Astrocyte (in vitro differentiated cells and primary cell): Measurements from ENCODE around the gene KRT7. TPM values are rescaled to one million over a fixed set of nuclear protein-coding genes. Genes with fewer than 3 reads are reported as not detected.

Experiments
- DNase-seq: peaks from one replicate; pipeline ENCODE4 v3.0.0-alpha.2; 2010; ENCODE audit warnings: low read depth
- FAIRE-seq: peaks from 2 replicates; lab custom pipeline; 2011; peaks lifted over from hg19 to GRCh38; lab: Jason Lieb, UNC
- H2AFZ ChIP-seq: 2 replicates; pipeline ENCODE4 v1.6.0; 2012; ENCODE audit warnings: low read depth, low read length, inconsistent platforms
- H3K27ac ChIP-seq: 2 replicates; pipeline ENCODE4 v1.5.1; 2011; ENCODE audit warnings: low read depth, low read length, inconsistent platforms
- H3K27me3 ChIP-seq: 2 replicates; pipeline ENCODE4 v1.6.0; 2011; ENCODE audit warnings: low read length, inconsistent platforms; ENCODE audit not compliant: insufficient read depth
- H3K36me3 ChIP-seq: 2 replicates; pipeline ENCODE4 v1.5.1; 2011; ENCODE audit warnings: low read length, inconsistent platforms; ENCODE audit not compliant: insufficient read depth
- H3K4me1 ChIP-seq: 2 replicates; pipeline ENCODE4 v1.5.1; 2011; ENCODE audit warnings: low read length, inconsistent platforms; ENCODE audit not compliant: insufficient read depth
- H3K4me2 ChIP-seq: 2 replicates; pipeline ENCODE4 v1.6.0; 2012; ENCODE audit warnings: low read length, inconsistent platforms
- H3K4me3 ChIP-seq: 2 replicates; pipeline ENCODE4 v1.5.1; 2011; ENCODE audit warnings: low read depth, mild to moderate bottlenecking, low read length, inconsistent platforms; ENCODE audit not compliant: insufficient read depth
- H3K79me2 ChIP-seq: 2 replicates; pipeline ENCODE4 v1.6.0; 2012; ENCODE audit warnings: mild to moderate bottlenecking, low read length, inconsistent platforms; ENCODE audit not compliant: insufficient read depth
- H3K9ac ChIP-seq: 2 replicates; pipeline ENCODE4 v1.6.0; 2012; ENCODE audit warnings: mild to moderate bottlenecking, low read length, inconsistent platforms
- H3K9me3 ChIP-seq: 2 replicates; pipeline ENCODE4 v1.5.1; 2012; ENCODE audit warnings: low read depth, mild to moderate bottlenecking, low read length, inconsistent platforms; ENCODE audit not compliant: insufficient read depth
- H4K20me1 ChIP-seq: 2 replicates; pipeline ENCODE4 v1.6.0; 2012; ENCODE audit warnings: low read length, inconsistent platforms; ENCODE audit not compliant: insufficient read depth
- H3K27ac Mint-ChIP-seq: one replicate; pipeline ENCODE4 v1.8.0; 2021; ENCODE audit warnings: mild to moderate bottlenecking, mixed read lengths; ENCODE audit not compliant: unreplicated experiment
- H3K27me3 Mint-ChIP-seq: one replicate; pipeline ENCODE4 v1.8.0; 2021; ENCODE audit warnings: low read depth, mixed read lengths; ENCODE audit not compliant: unreplicated experiment
- H3K36me3 Mint-ChIP-seq: one replicate; pipeline ENCODE4 v1.8.0; 2021; ENCODE audit warnings: low read depth, mixed read lengths; ENCODE audit not compliant: unreplicated experiment
- H3K4me1 Mint-ChIP-seq: one replicate; pipeline ENCODE4 v1.8.0; 2021; ENCODE audit warnings: low read depth, mixed read lengths; ENCODE audit not compliant: unreplicated experiment
- H3K4me3 Mint-ChIP-seq: one replicate; pipeline ENCODE4 v1.8.0; 2021; ENCODE audit warnings: mild to moderate bottlenecking, moderate library complexity, mixed read lengths; ENCODE audit not compliant: unreplicated experiment
- H3K9me3 Mint-ChIP-seq: one replicate; pipeline ENCODE4 v1.8.0; 2021; ENCODE audit warnings: mild to moderate bottlenecking, mixed read lengths; ENCODE audit not compliant: unreplicated experiment
- CTCF ChIP-seq: IDR thresholded peaks from 2 replicates; pipeline ENCODE4 v1.5.1; 2011; ENCODE audit warnings: low read depth, mild to moderate bottlenecking, inconsistent platforms, low read length, moderate library complexity; ENCODE audit not compliant: insufficient read depth
- EZH2 ChIP-seq: IDR thresholded peaks from 2 replicates; pipeline ENCODE4 v1.6.1; 2012; ENCODE audit warnings: mild to moderate bottlenecking, low read length, inconsistent platforms; ENCODE audit not compliant: insufficient read depth
- total RNA-seq: library from RNA; stranded (reverse); gene quantifications from 2 replicates; pipeline ENCODE4 v1.2.1, GENCODE V29; 2021

Gene KRT7
- total RNA-seq, 1 donor from 2014 or later, result 149 TPM

- Histone ChIP-seq H3K4me1 (peaks cover 3% of the 10 kb centered on the region), H3K4me2 (no peak overlapping the region), H4K20me1 (no peaks in the 10 kb centered on the region), H3K9me3 (no peaks in the 10 kb centered on the region), H3K4me3 (no peak overlapping the region), H3K9ac (no peak overlapping the region), H2AFZ (no peak overlapping the region), H3K27me3 (peaks cover 28% of the 10 kb centered on the region), H3K36me3 (no peaks in the 10 kb centered on the region), H3K27ac (no peak overlapping the region), H3K79me2 (no peaks in the 10 kb centered on the region)
- no peak overlapping the region for H3K4me3 Mint-ChIP-seq
- peaks cover 5% of the 10 kb centered on the region for H3K36me3 Mint-ChIP-seq
- H3K27me3 Mint-ChIP-seq, result peaks cover 85% of the 10 kb centered on the region
- FAIRE-seq, result no peak
- no peak overlapping the region for H3K27ac Mint-ChIP-seq
- no peak for DNase-seq
- peaks cover 2% of the 10 kb centered on the region for H3K4me1 Mint-ChIP-seq
- peaks cover 7% of the 10 kb centered on the region for H3K9me3 Mint-ChIP-seq
- no peak for TF ChIP-seq CTCF
- TF ChIP-seq EZH2, result no peak
These were observed 19.8 kb downstream of the KRT7 start for GRCh38 chr12:52252728-52253343.

GRCh38 chr12:52253391-52254179, 20.5 kb downstream of the KRT7 start:
- Mint-ChIP-seq H3K27ac (no peak overlapping the region), H3K27me3 (peaks cover 86% of the 10 kb centered on the region), H3K36me3 (peaks cover 5% of the 10 kb centered on the region), H3K9me3 (peaks cover 7% of the 10 kb centered on the region), H3K4me1 (no peaks in the 10 kb centered on the region), H3K4me3 (no peak overlapping the region)
- no peak overlapping the region for H3K4me3 ChIP-seq
- FAIRE-seq, result no peak
- no peak overlapping the region for H3K9ac ChIP-seq
- H3K9me3 ChIP-seq, result no peaks in the 10 kb centered on the region
- no peaks in the 10 kb centered on the region for H4K20me1 ChIP-seq
- DNase-seq, result no peak
- H2AFZ ChIP-seq, result no peak overlapping the region
- H3K27ac ChIP-seq, result no peak overlapping the region
- H3K27me3 ChIP-seq, result peaks cover 30% of the 10 kb centered on the region
- H3K36me3 ChIP-seq, result no peaks in the 10 kb centered on the region
- H3K4me1 ChIP-seq, result peaks cover 3% of the 10 kb centered on the region
- H3K4me2 ChIP-seq, result no peak overlapping the region
- no peaks in the 10 kb centered on the region for H3K79me2 ChIP-seq
- TF ChIP-seq CTCF (no peak), EZH2 (no peak)
